Tibial nerve (tissue), 3 donors: ENCODE measurements around the gene DDX18.

Experiments used
- POLR2A ChIP-seq, 2 donors: fragments of 450-650 bp; IDR thresholded peaks; one replicate each; pipeline ENCODE4 v1.6.1; 2017; ENCODE audit warnings: antibody characterized with exemption in 2 of 2, mild to moderate bottlenecking in 2 of 2, moderate library complexity in 2 of 2
- TF ChIP-seq, protein P1 (sequence below), 5 experiments: fragments of 200-600 bp in 3 of 5; fragments of 450-650 bp in 2 of 5; sonication (generic) in 3 of 5; IDR thresholded peaks; one replicate each; pipeline ENCODE4 v1.5.1; 2016 to 2019; ENCODE audit warnings: antibody characterized with exemption in 5 of 5, mild to moderate bottlenecking in 3 of 5, moderate library complexity in 2 of 5

GRCh38 chr2:117828870-117829269, 14.4 kb downstream of the DDX18 start:
- TF ChIP-seq, protein P1, sequence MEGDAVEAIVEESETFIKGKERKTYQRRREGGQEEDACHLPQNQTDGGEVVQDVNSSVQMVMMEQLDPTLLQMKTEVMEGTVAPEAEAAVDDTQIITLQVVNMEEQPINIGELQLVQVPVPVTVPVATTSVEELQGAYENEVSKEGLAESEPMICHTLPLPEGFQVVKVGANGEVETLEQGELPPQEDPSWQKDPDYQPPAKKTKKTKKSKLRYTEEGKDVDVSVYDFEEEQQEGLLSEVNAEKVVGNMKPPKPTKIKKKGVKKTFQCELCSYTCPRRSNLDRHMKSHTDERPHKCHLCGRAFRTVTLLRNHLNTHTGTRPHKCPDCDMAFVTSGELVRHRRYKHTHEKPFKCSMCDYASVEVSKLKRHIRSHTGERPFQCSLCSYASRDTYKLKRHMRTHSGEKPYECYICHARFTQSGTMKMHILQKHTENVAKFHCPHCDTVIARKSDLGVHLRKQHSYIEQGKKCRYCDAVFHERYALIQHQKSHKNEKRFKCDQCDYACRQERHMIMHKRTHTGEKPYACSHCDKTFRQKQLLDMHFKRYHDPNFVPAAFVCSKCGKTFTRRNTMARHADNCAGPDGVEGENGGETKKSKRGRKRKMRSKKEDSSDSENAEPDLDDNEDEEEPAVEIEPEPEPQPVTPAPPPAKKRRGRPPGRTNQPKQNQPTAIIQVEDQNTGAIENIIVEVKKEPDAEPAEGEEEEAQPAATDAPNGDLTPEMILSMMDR (IDR thresholded peaks at IDR 0.05) = no peak
- TF ChIP-seq POLR2A (IDR thresholded peaks at IDR 0.05) = no peak
